A549 (cell line): ENCODE data around the gene PPP1R1C. TPM values are rescaled to one million over a fixed set of nuclear protein-coding genes. Genes with fewer than 3 reads are reported as not detected.

Source experiments
- ATAC-seq, 2 experiments: fragments of 200-7000 bp in 1 of 2; fragments of >200 bp in 1 of 2; cut with Nextera tagmentation in 1 of 2; cut with Tn5 transposase in 1 of 2; 3 replicates each; pipeline versions ENCODE4 v1.8.0 to v1.9.1; 2018 to 2020; ENCODE audit warnings: mild to moderate bottlenecking in 1 of 2, moderate library complexity in 1 of 2
- CTCF ChIA-PET: fragments of 300-600 bp; sonication (Branson Sonifier 250); formaldehyde crosslinking; extraction: SDS; loops from one replicate; lab custom pipeline; 2021; ENCODE audit warnings: antibody characterized with exemption, inconsistent platforms; lab: Yijun Ruan, JAX
- POLR2A ChIA-PET: fragments of 350-600 bp; formaldehyde crosslinking; extraction: SDS; loops from one replicate; lab custom pipeline; 2021; ENCODE audit warnings: antibody characterized with exemption, inconsistent platforms; lab: Yijun Ruan, JAX
- DNase-seq, 2 experiments: peaks; one replicate each; pipeline versions ENCODE4 v3.0.0 to v3.0.0-alpha.2; 2011 to 2016; ENCODE audit warnings: low read depth in 1 of 2, low spot score in 1 of 2
- FAIRE-seq: peaks from 2 replicates; lab custom pipeline; 2011; peaks lifted over from hg19 to GRCh38; lab: Jason Lieb, UNC
- H3K27ac ChIP-seq, 2 experiments: fragments of >200 bp; sonication (Bioruptor Twin); formaldehyde crosslinking; 3 replicates each; pipeline ENCODE4 v1.5.1; 2016 to 2017
- H3K4me1 ChIP-seq: fragments of >200 bp; sonication (Bioruptor Twin); formaldehyde crosslinking; 3 replicates; pipeline ENCODE4 v1.6.1; 2016
- H3K4me2 ChIP-seq: fragments of >200 bp; sonication (Bioruptor Twin); formaldehyde crosslinking; 3 replicates; pipeline ENCODE4 v1.6.1; 2016
- H3K4me3 ChIP-seq: fragments of >200 bp; sonication (Bioruptor Twin); formaldehyde crosslinking; 3 replicates; pipeline ENCODE4 v1.5.1; 2016
- H3K9me3 ChIP-seq: fragments of >200 bp; sonication (Bioruptor Twin); formaldehyde crosslinking; 3 replicates; pipeline ENCODE4 v1.6.1; 2016
- CBX2 ChIP-seq: fragments of 200-600 bp; sonication (generic); IDR thresholded peaks from 2 replicates; pipeline ENCODE4 v1.6.1; 2016; ENCODE audit warnings: low read depth, mild to moderate bottlenecking, borderline replicate concordance
- CBX8 ChIP-seq: fragments of 200-600 bp; sonication (generic); IDR thresholded peaks from 2 replicates; pipeline ENCODE4 v1.6.1; 2016
- CEBPB ChIP-seq, 2 experiments: fragments of >200 bp in 1 of 2; sonication (Bioruptor Twin) in 1 of 2; formaldehyde crosslinking in 1 of 2; IDR thresholded peaks; 2 replicates each; pipeline ENCODE4 v1.6.1; 2012 to 2016
- EHMT2 ChIP-seq: fragments of 200-600 bp; sonication (generic); IDR thresholded peaks from 2 replicates; pipeline ENCODE4 v1.6.1; 2016; ENCODE audit warnings: antibody characterized with exemption, low read depth, mild to moderate bottlenecking, moderate library complexity
- ELK1 ChIP-seq: fragments of 150-350 bp; IDR thresholded peaks from 2 replicates; pipeline ENCODE4 v1.6.1; 2014; ENCODE audit warnings: low read depth, mild to moderate bottlenecking, low read length
- EP300 ChIP-seq, 2 experiments: fragments of >200 bp; sonication (Bioruptor Twin); formaldehyde crosslinking; IDR thresholded peaks; 2 replicates in 1 of 2; 3 replicates in 1 of 2; pipeline ENCODE4 v1.6.1; 2016 to 2017
- FOSB ChIP-seq: fragments of 250-450 bp; sonication (Bioruptor Pico); IDR thresholded peaks from 2 replicates; pipeline ENCODE4 v1.5.0; 2020; ENCODE audit warnings: mild to moderate bottlenecking, moderate library complexity
- HMGXB4 ChIP-seq: fragments of 250-450 bp; sonication (Bioruptor Pico); IDR thresholded peaks from 2 replicates; pipeline ENCODE4 v1.5.0; 2021; ENCODE audit warnings: mild to moderate bottlenecking, moderate library complexity, borderline replicate concordance
- HOXA7 ChIP-seq: fragments of 250-450 bp; sonication (Bioruptor Pico); IDR thresholded peaks from 2 replicates; pipeline ENCODE4 v1.5.0; 2020; ENCODE audit warnings: mild to moderate bottlenecking, moderate library complexity
- MAFK ChIP-seq: fragments of 450-650 bp; IDR thresholded peaks from 2 replicates; pipeline ENCODE4 v1.6.1; 2014; ENCODE audit not compliant: partially characterized antibody
- MAX ChIP-seq: IDR thresholded peaks from 2 replicates; pipeline ENCODE4 v1.6.1; 2012
- NFE2L2 ChIP-seq: fragments of 150-350 bp; conservative IDR thresholded peaks from 2 replicates; pipeline ENCODE4 v1.6.1; 2014; ENCODE audit warnings: low read length
- NR3C1 ChIP-seq: fragments of >200 bp; sonication (Bioruptor Twin); formaldehyde crosslinking; IDR thresholded peaks from 3 replicates; pipeline ENCODE4 v1.6.1; 2017
- PHF8 ChIP-seq: fragments of 200-600 bp; sonication (generic); IDR thresholded peaks from 2 replicates; pipeline ENCODE4 v1.6.1; 2016; ENCODE audit warnings: low read depth, mild to moderate bottlenecking, antibody characterized with exemption, moderate library complexity, borderline replicate concordance
- POLR2A ChIP-seq: IDR thresholded peaks from 2 replicates; pipeline ENCODE4 v1.6.1; 2012; ENCODE audit warnings: mild to moderate bottlenecking, low read length
- RAD21 ChIP-seq, 2 experiments: fragments of >200 bp in 1 of 2; sonication (Bioruptor Twin) in 1 of 2; formaldehyde crosslinking in 1 of 2; IDR thresholded peaks in 1 of 2; conservative IDR thresholded peaks in 1 of 2; 2 replicates in 1 of 2; 3 replicates in 1 of 2; pipeline ENCODE4 v1.6.1; 2012 to 2018; ENCODE audit warnings: inconsistent platforms in 1 of 2
- RARB ChIP-seq: fragments of 250-450 bp; sonication (Bioruptor Pico); IDR thresholded peaks from 2 replicates; pipeline ENCODE4 v1.8.0; 2021; ENCODE audit warnings: mild to moderate bottlenecking, moderate library complexity
- REST ChIP-seq: fragments of 200-600 bp; sonication (generic); IDR thresholded peaks from 2 replicates; pipeline ENCODE4 v1.6.1; 2016; ENCODE audit warnings: antibody characterized with exemption, mild to moderate bottlenecking, moderate library complexity
- RNF2 ChIP-seq: fragments of 200-600 bp; sonication (generic); IDR thresholded peaks from 2 replicates; pipeline ENCODE4 v1.6.1; 2016; ENCODE audit warnings: low read depth, mild to moderate bottlenecking, antibody characterized with exemption, moderate library complexity, borderline replicate concordance
- SMC3 ChIP-seq: fragments of >200 bp; sonication (Bioruptor Twin); formaldehyde crosslinking; IDR thresholded peaks from 3 replicates; pipeline ENCODE4 v1.6.1; 2018; ENCODE audit warnings: inconsistent platforms
- ZFP36 ChIP-seq: fragments of 450-650 bp; IDR thresholded peaks from 2 replicates; pipeline ENCODE4 v1.6.1; 2014; ENCODE audit warnings: borderline replicate concordance; ENCODE audit not compliant: partially characterized antibody
- ZNF302 ChIP-seq: fragments of 250-450 bp; sonication (Bioruptor Pico); IDR thresholded peaks from 2 replicates; pipeline ENCODE4 v1.9.0; 2021; ENCODE audit warnings: inconsistent platforms, mild to moderate bottlenecking, moderate library complexity
- ZSCAN20 ChIP-seq: fragments of 250-450 bp; sonication (Bioruptor Pico); IDR thresholded peaks from 2 replicates; pipeline ENCODE4 v1.8.0; 2022; ENCODE audit warnings: mild to moderate bottlenecking, moderate library complexity
- whole genome bisulfite sequencing: methylation state at CpG from one replicate; pipeline ENCODE4 v1.1.6; 2017; ENCODE audit errors: missing lambda C conversion rate; 5-methylcytosine and 5-hydroxymethylcytosine counted together
- polyA plus RNA-seq, 4 experiments: library from polyadenylated mRNA; depleted of rRNA in 3 of 4; stranded (reverse); fragments of >200 nt; fragmentation: RNase III in 1 of 4; extraction: RNeasy Plus Mini Kit Qiagen cat#74134 plus additional on column Dnase treatment in 1 of 4; gene quantifications; 2 replicates in 3 of 4; 3 replicates in 1 of 4; pipeline ENCODE4 v1.2.3, GENCODE V29; 2011 to 2017
- TF ChIP-seq, protein P1 (sequence below): fragments of 250-450 bp; sonication (Bioruptor Pico); IDR thresholded peaks from 2 replicates; pipeline ENCODE4 v1.5.0; 2020; ENCODE audit warnings: low read depth, mild to moderate bottlenecking, moderate library complexity
- TF ChIP-seq, protein P2 (sequence below): IDR thresholded peaks from 2 replicates; pipeline ENCODE4 v1.6.1; 2012
- TF ChIP-seq, protein P3 (sequence below): IDR thresholded peaks from 2 replicates; pipeline ENCODE4 v1.6.1; 2012; ENCODE audit warnings: low read depth, borderline replicate concordance

The PPP1R1C gene
- polyA plus RNA-seq, 2 of the 4 experiments (the other 2 are of a cell fraction): 0.81 to 2.7 TPM

- 89% methylated on average over 1 of the region's 1 CpG for WGBS
- no peak for ATAC-seq
- no peaks in the 10 kb centered on the region for H3K9me3 ChIP-seq
- DNase-seq: no peak
- TF ChIP-seq, protein P1, sequence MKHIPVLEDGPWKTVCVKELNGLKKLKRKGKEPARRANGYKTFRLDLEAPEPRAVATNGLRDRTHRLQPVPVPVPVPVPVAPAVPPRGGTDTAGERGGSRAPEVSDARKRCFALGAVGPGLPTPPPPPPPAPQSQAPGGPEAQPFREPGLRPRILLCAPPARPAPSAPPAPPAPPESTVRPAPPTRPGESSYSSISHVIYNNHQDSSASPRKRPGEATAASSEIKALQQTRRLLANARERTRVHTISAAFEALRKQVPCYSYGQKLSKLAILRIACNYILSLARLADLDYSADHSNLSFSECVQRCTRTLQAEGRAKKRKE (CRISPR knock-in tag): no peak
- no peak for TF ChIP-seq NFE2L2
- no peak for TF ChIP-seq NR3C1
- TF ChIP-seq RAD21 (conservative IDR thresholded peaks at IDR 0.05 in 1 of 2, IDR thresholded peaks at IDR 0.05 in 1 of 2): no peak
- TF ChIP-seq CBX8: no peak
- TF ChIP-seq RARB (CRISPR knock-in tag): no peak
- TF ChIP-seq SMC3: no peak
- TF ChIP-seq ZNF302 (CRISPR knock-in tag): no peak
- TF ChIP-seq POLR2A: no peak
- TF ChIP-seq ZFP36: no peak
- TF ChIP-seq EP300 (IDR thresholded peaks at IDR 0.05): no peak
- TF ChIP-seq, protein P2, sequence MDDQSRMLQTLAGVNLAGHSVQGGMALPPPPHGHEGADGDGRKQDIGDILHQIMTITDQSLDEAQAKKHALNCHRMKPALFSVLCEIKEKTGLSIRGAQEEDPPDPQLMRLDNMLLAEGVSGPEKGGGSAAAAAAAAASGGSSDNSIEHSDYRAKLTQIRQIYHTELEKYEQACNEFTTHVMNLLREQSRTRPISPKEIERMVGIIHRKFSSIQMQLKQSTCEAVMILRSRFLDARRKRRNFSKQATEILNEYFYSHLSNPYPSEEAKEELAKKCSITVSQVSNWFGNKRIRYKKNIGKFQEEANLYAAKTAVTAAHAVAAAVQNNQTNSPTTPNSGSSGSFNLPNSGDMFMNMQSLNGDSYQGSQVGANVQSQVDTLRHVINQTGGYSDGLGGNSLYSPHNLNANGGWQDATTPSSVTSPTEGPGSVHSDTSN: no peak
- no peak for TF ChIP-seq MAX
- no peak for TF ChIP-seq ELK1
- no peak for TF ChIP-seq HOXA7
- no peak for TF ChIP-seq RNF2
- no peak for TF ChIP-seq CBX2
- H3K4me1 ChIP-seq: no peaks in the 10 kb centered on the region
- no peak overlapping the region for H3K4me3 ChIP-seq
- H3K27ac ChIP-seq: no peak overlapping the region
- no peak for FAIRE-seq
- H3K4me2 ChIP-seq: no peak overlapping the region
- ChIA-PET POLR2A (no interaction called here), CTCF (interaction anchor here (1.3 kb wide), 1 partner anchor 84 kb away, joined by 3 read pairs; no protein-coding TSS in a partner anchor)
These were observed 9.6 kb downstream of the PPP1R1C start for GRCh38 chr2:181995289-181995688.

GRCh38 chr2:181998041-181998835 lies 12.6 kb downstream of the PPP1R1C start:
- no peaks in the 10 kb centered on the region for H3K9me3 ChIP-seq
- ATAC-seq (no peak), DNase-seq (no peak), FAIRE-seq (no peak)
- H3K4me1 ChIP-seq: no peaks in the 10 kb centered on the region
- no peak overlapping the region for H3K27ac ChIP-seq
- POLR2A ChIA-PET: no interaction called here
- WGBS: 42% methylated on average over 8 of the region's 8 CpGs
- H3K4me3 ChIP-seq: no peak overlapping the region
- CTCF ChIA-PET: interaction anchor here (1.1 to 1.3 kb wide), 2 partner anchors 44 to 79 kb away, joined by 3 read pairs; no protein-coding TSS in a partner anchor
- 0 out of 3 replicates have a peak overlapping the region, but pooled peaks have one; percentile 15 for H3K4me2 ChIP-seq
- TF ChIP-seq ZFP36 (no peak), POLR2A (no peak), PHF8 (no peak), MAFK (no peak), FOSB (CRISPR knock-in tag) (no peak), CEBPB (IDR thresholded peaks at IDR 0.05) (no peak), RAD21 (conservative IDR thresholded peaks at IDR 0.05 in 1 of 2, IDR thresholded peaks at IDR 0.05 in 1 of 2) (no peak), EHMT2 (no peak), SMC3 (no peak), REST (no peak), ZSCAN20 (no peak), HMGXB4 (CRISPR knock-in tag) (no peak)
- TF ChIP-seq, protein P3, sequence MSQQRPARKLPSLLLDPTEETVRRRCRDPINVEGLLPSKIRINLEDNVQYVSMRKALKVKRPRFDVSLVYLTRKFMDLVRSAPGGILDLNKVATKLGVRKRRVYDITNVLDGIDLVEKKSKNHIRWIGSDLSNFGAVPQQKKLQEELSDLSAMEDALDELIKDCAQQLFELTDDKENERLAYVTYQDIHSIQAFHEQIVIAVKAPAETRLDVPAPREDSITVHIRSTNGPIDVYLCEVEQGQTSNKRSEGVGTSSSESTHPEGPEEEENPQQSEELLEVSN: no peak
